NCI-H146 (cell line): Measurements from ENCODE around the gene RNF7.
"Not testable (repeated sequence)": the region's sequence is repeated elsewhere in the genome, so short reads cannot be mapped to it uniquely, and the experiment has no call there.

Experiments
- DNase-seq: peaks from one replicate; lab custom pipeline; 2025; lab: John Stamatoyannopoulos, UW

The RNF7 gene

DNA sequence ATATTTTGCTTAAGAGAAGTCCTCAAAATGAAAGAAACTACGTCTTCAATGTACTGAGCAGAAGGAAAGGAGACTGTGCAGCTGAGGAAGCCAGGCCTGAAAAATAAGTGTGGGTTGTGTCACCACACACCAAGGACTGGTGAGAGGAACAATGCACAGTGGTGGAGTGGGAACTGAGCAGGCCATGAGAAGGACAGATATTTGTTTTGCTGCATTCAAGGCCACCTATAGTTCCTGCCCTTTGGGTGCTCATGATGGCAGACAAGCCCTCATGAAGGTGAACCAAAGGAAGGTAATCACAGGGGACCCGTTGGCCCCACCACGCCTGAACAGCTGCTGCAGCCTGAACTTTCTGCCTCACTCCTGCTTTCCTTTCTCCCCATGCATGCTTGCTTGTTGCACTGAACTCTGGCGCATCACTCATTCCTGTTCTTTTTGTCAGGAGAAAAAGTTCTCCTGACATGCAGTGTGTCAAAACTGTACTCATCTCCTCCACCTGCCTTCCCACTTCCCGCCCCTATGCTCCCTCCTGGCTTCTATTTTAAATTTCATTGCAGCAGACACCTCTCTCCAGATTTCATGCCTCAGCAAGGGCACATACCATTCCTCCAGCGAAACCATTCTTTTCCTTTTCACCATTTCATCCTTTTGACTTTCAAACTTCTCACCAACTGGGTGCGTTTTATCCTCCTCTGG is 2.2 kb upstream of the RNF7 start:
- no peak for DNase-seq

DNA sequence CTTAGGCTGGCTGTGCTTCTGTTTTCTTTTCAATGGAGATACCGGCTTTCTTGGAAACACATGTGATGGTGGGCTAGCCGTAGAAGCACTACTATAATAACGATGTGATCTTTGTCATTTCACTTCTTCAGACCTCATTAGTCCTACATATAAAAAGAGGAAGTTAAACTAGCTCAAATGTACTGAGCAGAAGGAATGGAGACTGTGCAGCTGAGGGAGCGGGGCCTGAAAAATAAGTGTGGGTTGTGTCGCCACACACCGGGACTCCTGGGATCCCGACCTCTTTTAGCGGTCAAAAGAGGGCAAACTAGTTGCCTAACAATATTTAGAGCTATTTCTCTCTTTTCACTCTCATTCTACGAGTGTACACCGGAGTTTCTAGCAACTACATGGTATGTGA is 1.0 kb upstream of the RNF7 start:
- DNase-seq, result no peak

DNA sequence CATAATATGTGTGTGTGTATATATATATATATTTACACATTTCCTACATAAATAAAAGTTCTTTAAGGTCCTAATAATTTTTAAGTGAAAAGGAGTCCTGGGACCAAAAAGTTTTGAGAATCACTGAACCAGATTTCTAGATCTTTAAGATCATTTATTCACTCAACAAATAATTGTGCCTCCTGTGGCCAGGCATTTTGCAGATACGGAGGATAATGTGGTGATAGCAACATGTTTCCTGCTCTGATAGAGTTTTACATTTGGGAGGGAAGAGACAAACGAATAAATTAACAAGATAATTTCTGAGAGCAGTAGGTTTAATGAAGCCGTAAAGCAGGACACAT is 448 bp upstream of the RNF7 start:
- DNase-seq, result no peak

DNA sequence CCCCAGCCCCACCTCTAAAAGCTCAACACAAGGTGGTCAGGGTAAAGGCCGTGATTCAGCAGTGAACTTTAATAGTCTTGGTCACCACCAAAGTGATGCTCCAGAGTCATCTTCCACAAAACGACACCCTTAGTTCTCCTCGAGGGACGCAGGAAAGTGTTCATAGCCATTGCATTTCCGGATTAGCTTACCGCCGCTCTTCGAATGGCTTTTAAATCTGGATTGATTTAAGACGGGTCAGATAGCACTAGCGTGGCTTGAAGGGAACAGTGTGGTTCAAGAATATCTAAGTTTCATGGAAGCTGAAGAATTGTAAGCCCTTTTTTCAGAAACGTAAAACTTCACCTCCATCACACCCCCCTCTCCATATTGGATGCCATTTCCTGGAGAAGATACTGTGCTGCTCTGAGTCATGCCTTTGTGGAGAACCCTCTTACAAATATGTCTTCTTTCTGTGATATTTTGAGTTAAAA is 829 bp downstream of the RNF7 start:
- DNase-seq, result peak; percentile 64

DNA sequence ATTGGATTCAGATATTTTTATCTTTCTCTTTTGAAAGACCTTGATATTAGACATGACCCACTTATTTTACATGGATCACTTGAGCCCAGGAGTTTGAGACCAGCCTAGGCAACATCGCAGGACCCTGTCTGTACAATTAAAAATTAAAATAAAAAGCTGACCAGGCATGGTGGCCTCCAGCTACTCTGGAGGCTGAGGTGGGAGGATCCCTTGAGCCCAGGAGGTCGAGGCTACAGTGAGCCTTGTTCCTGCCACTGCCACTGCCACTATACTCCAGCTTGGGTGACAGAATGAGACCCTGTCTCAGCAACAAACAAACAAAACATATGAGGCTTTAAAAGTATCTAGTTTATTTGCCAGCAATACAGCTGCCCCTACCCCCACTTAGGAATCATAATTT is 1.6 kb downstream of the RNF7 start:
- DNase-seq, result no peak

DNA sequence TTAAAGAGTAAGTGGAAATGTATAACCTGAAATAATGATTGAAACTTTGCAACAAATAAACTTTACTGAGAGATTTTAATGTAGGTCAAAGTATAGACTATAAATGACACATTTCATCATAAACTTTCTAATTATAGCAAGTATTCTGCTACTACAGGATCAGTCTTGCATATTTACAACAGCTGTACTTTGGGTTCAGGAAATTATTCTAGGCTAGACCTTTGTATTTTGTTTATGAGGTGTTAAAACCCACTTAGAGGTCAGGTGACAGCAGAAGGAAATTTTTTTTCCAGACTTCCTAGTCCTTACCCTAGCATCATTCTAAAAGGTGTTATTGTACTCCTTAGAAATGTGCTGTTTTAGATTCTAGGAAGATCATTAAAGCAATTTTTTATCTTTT is 2.3 kb downstream of the RNF7 start:
- no peak for DNase-seq

DNA sequence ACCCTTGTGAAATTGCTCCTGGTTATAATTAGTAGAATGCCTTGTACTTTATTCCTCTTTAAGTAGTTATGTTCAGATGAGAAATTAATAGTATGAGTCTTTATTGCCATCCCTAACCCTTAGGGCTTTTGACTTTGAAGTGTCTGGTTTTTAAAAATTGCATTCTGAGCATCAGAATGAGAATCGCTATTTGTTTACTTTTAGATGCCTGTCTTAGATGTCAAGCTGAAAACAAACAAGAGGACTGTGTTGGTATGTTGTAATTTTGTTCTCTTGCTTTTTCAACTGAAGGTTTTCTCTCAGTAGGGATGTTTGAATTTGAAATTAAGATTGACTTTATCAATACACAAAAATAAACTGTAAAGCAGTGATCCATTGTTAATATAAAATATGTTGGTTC is 5.2 kb downstream of the RNF7 start:
- DNase-seq, result no peak

DNA sequence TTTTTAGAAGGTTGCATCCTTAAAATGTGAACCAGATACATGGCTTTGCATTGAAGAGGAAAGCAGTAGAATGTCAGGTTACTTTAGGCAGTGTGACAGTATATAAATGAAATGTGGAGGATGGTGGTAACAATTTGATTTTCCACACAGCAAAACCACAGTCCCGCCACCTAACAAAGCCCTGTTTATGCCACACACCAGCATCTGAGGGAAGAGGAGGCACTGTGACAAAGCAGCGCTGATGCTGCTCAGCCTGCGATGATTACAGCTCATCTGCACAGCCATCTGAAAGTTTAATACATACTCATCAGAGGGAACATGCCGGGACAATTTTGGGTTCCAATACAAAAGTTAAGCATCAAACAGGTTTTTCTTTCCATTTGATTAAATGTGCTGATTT is 8.9 kb downstream of the RNF7 start:
- DNase-seq, result no peak

DNA sequence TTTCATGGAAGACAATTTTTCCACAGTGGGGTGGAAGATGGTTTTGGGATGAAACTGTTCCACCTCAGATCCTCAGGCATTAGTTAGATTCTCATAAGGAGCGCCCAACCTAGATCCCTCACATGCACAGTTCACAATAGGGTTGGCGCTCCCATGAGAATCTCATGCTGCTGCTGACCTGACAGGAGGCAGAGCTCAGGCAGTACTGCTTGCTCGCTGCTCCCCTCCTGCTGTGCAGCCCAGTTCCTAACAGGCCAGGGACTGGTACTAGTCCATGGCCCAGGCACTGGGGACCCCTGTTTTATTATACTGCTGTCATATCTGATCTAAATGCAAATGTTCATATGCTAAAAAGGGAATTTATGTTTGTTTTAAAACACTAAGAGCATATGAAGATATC is 15.3 kb downstream of the RNF7 start:
- DNase-seq, result no peak

DNA sequence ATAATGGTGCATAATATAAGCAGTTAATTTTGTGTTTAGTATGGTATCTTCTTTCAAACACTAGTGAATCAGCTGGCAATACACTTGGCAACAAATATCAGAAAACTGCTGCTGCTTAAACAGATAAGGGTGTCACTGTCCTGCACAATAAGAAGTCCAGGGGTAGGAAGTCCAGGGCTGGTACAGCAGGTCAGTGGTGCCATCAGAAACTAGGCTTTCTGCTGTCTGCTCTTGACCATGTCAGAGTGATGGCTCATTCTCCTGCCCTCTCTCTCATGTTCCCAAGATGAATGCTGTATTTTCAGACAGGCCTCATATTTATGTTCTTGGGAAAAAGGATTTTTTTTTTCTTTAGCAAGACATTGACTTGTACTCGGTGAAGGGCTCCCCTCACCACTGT is 15.9 kb downstream of the RNF7 start:
- DNase-seq, result no peak

DNA sequence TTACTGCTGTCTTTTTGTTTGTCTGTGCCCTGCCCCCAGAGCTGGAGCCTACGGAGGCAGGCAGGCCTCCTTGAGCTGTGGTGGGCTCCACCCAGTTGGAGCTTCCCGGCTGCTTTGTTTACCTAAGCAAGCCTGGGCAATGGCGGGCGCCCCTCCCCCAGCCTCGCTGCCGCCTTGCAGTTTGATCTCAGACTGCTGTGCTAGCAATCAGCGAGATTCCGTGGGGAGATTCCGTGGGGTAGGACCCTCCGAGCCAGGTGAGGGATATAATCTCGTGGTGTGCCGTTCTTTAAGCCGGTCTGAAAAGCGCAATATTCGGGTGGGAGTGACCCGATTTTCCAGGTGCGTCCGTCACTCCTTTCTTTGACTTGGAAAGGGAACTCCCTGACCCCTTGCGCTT is 24.5 kb downstream of the RNF7 start:
- DNase-seq, result not testable (repeated sequence)

DNA sequence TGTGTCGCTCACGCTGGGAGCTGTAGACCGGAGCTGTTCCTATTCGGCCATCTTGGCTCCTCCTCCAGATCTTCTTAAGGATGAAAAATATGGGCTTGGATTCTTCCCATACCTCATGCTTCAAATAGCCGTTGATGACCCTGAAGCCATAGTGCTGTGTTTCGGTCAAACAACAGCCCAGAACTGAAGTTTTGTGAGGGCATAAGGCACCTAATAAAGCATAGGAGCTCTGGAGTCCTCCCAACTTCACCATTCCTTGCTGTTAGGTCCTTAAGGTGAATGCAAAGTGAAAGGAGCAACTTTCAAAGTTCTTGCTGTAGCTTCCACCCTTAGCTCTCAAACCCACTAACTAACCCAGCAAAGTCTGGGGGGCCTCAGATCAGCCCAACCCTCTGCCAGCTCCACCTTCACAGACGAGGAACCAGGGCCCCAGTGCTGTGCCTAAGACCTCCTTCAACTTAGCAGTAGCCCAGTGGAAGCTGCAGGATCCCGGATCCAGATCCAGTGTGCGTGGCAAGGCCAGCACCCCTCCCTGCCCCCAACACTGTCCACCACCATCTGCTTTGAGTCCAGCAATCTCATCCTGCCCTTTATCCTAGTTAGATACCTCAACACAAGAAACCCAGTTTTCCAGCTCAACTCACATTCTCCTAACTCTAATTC is 25.1 kb downstream of the RNF7 start, which contains the start of gene GRK7:
GRK7 (plus strand) TSS at position 321 of the 663 bp plus-strand sequence. CDS start 14,877 bp downstream, outside the sequence.
- DNase-seq, result no peak

DNA sequence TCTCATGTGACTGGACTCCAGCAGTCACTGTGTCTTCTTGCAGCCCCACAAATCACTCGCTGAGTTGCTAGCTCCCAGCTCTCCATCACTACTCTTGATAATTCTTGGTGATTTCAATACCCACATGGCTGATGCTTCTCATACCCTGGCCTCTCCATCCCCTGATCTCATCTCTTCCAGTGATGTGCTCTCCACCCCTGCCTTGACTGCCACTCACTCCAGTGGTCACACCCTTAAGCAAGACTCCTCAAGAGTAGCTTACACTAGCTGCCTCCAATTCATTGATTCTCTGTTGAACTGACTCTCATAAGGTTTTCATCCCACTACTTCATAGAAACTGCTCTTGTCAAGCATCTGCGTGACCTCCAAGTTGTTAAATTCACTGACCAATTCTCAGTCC is 25.9 kb downstream of the RNF7 start:
- DNase-seq, result no peak

DNA sequence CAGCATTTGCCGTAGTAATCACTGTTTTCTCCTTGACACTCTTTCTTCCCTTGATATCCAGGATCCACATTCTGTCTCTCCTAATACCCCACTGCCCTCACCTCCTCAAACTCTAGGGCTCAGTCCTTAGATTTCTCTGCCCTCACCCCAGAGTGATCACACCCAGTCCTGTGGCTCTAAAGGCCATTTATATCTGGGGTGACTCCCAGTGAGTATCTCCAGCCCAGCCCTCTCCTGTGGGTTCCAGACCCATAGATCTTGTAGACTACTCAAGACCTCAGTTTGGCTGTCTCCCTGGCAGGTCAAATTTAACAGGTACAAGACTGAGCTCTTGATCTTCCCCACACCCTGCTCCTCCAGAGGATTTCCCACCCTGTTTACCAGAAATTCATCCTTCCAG is 26.4 kb downstream of the RNF7 start:
- no peak for DNase-seq

DNA sequence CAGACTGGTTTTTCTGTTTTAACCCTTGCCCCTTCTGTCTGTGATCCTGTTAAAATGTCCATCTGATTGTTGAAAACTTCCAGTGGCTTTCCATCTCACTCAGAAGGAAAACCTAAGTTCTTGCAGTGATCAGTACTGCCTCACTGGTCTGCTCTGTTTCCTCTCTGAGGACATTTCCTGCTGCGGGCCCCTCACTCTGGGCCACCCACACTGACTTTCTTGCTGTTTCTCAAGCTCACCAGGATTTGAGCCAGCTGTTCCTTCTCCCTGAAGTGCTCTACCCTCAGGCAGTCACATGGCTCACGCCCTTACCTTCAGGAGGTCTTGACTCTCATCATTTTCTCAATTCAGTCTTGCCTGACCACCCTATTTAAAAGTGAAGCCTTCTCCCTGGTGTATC is 26.9 kb downstream of the RNF7 start:
- DNase-seq, result no peak

DNA sequence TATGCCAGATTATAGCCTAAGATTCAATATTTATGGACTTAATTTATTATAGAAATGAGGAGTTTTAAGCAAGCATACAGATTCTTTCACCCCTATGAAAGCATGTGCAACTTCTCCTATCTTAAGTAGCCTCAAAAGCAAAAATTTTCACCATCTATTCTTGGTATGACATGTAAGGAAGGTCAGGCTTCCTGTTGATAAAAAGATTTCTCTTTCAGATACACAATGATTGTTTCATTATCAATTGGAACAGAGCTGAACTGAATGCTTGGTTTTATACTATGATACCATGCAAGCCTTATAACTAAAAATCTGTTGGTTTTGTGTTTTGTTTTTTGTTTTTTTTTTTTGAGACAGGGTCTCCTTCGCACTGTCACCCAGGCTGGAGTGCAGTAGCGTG is 29.0 kb downstream of the RNF7 start:
- no peak for DNase-seq

DNA sequence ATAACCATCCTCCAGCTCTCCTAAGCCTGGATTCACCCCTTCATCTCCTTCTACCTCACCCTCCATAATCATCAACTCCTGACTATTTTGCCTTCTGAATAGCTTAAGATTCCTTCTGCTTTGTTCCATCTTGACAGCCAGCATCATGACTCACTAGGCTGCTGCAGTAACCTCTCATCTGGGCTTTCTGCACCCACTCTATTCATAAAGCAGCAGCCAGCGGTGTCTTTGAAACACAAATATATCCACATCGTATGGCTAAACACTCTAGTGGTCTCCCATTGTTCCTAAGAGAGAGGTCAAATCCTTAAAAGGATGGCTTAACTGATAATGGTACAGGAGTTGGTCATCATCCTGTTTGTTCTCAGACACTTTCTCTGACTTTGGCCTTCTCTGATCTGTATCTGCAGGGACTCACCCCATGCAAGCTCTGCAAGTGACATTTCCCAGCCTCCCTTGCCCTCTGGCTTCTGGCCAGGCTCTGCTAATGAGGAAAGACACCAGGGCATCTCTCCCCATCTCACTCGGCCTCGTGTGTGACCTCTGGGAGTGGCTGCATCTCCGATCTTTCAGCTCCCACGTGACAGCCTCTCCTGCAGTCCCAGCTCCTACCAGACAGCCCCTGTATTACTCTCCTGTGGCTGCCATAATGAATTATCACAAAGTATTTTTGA is 31.3 kb downstream of the RNF7 start:
- no peak for DNase-seq

DNA sequence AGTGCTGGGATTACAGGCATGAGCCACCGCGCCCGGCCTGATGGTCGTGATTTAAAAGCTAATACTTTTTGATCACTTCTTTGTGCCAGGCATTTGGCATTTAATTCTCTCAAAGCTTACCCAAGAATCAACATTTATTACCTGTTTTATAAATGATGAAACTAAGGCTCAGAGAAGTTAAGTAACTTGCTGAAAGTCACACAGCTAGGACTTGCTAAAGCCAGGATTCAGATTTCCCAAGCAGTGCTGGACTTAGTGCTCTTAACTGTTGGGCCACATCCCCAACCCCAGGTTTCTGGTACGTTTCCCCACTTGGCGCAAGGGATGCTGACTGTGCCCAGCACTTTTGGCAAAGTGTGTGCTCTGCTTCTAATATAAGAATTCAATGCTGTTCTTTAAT is 35.6 kb downstream of the RNF7 start:
- no peak for DNase-seq

DNA sequence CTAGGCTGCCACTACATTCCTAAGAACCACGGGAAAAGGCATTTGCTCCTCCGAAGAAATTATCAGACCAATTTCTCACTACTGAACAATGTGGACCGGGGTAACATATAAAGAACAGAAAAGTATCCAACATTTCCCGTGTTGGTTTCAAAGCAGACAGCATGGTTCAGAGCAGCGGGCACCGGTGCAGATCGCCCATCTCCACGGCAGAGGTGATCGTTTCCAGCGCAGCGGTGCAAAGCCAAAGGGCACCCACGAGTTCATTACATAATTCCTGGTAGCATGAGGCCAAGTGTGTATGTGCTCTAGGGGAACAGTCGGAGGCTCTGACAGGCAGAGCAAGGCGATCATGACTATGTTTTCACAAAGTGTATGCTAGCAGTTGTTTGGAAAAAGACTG is 38.3 kb downstream of the RNF7 start:
- DNase-seq, result no peak

DNA sequence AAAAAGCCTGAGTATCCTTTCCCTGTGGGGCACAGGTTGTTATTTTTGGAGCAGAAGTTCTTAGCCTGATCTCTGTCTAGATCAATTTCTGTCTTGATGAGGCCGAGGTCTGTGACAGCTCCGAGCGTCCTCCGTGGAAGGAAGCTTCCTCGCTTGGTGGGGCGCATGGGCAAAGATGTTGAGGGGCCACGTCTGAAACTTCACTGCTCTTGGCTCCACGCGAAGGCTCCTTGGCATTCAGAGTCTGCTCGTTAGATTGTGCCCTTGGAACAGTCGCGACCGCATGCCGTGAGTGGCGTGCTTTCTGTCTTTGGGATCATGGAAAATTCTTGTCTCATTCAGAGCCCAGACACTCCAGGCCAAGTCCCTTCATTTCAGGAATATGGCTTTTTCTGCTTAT is 38.8 kb downstream of the RNF7 start:
- DNase-seq, result no peak

DNA sequence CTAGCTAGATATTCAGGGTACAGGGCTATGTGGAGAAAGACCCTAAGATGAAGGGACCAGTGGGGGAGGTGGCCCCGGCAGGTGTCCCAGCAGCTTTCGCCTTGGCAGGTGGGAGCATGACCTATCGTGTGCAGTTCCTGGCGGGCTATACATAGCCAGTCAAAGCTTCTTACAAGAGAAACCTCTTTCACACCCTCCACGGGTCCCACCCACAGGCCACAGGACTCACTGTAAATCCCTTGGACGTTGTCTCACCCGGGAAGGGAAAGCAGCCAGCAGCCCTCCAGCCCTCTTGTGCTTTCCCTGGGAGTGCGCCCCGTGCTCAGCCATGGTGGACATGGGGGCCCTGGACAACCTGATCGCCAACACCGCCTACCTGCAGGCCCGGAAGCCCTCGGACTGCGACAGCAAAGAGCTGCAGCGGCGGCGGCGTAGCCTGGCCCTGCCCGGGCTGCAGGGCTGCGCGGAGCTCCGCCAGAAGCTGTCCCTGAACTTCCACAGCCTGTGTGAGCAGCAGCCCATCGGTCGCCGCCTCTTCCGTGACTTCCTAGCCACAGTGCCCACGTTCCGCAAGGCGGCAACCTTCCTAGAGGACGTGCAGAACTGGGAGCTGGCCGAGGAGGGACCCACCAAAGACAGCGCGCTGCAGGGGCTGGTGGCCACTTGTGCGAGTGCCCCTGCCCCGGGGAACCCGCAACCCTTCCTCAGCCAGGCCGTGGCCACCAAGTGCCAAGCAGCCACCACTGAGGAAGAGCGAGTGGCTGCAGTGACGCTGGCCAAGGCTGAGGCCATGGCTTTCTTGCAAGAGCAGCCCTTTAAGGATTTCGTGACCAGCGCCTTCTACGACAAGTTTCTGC is 40.1 kb downstream of the RNF7 start:
- no peak for DNase-seq

DNA sequence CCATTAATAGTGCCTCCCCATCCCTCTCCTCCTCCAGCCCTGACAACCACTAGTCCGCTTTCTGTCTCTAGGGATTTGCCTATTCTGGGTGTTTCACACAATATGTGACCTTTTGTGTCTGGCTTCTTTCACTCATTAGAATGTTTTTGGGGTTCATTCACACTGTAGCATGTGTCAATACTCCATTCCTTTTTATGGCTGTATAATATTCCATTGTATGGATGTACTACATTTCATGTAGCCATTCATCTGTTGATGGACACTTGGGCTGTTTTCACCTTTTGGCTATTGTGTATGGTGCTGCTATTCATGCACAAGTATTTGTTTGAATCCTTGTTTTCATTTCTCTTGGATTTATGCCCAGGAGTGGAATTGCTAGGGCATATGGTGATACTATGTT is 41.6 kb downstream of the RNF7 start:
- DNase-seq, result no peak
